ENCODE results near the gene SLFN12. TPM values are rescaled to one million over a fixed set of nuclear protein-coding genes. Genes with fewer than 3 reads are reported as not detected.
A peak's percentile ranks its signal among the peaks of the same experiment; 100 is the strongest.
"Not testable (repeated sequence)": the region's sequence is repeated elsewhere in the genome, so short reads cannot be mapped to it uniquely, and the experiment has no call there.

The SLFN12 gene
- total RNA-seq, 2 experiments from 2014 or later, result 5.1 to 6.3 TPM

GRCh38 chr17:35467824-35468223 lies 35.5 kb upstream of the SLFN12 start:
- Mint-ChIP-seq H3K27me3 (no peaks in the 10 kb centered on the region), H3K4me1 (ENCODE audit: low read depth) (peaks cover 24% of the 10 kb centered on the region), H3K27ac (peak overlapping the region; percentile 22), H3K36me3 (ENCODE audit: low read depth) (peaks cover 36% of the 10 kb centered on the region), H3K9me3 (peaks cover 22% of the 10 kb centered on the region), H3K4me3 (no peak overlapping the region)
- DNase-seq, result peak; percentile 27
- intact Hi-C loops (cut with micrococcal nuclease), result no loop called here
- TF ChIP-seq, protein P1, sequence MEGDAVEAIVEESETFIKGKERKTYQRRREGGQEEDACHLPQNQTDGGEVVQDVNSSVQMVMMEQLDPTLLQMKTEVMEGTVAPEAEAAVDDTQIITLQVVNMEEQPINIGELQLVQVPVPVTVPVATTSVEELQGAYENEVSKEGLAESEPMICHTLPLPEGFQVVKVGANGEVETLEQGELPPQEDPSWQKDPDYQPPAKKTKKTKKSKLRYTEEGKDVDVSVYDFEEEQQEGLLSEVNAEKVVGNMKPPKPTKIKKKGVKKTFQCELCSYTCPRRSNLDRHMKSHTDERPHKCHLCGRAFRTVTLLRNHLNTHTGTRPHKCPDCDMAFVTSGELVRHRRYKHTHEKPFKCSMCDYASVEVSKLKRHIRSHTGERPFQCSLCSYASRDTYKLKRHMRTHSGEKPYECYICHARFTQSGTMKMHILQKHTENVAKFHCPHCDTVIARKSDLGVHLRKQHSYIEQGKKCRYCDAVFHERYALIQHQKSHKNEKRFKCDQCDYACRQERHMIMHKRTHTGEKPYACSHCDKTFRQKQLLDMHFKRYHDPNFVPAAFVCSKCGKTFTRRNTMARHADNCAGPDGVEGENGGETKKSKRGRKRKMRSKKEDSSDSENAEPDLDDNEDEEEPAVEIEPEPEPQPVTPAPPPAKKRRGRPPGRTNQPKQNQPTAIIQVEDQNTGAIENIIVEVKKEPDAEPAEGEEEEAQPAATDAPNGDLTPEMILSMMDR (IDR thresholded peaks at IDR 0.05), result no peak
- peak; percentile 60 for ATAC-seq
- ChIA-PET CTCF (interaction anchor here (1.4 kb wide), 1 partner anchor 72 kb away, joined by 3 read pairs; no protein-coding TSS in a partner anchor), POLR2A (interaction anchor here (0.8 kb wide), 1 partner anchor 20 kb away, joined by 3 read pairs; no protein-coding TSS in a partner anchor)

GRCh38 chr17:35460354-35460851 lies 28.1 kb upstream of the SLFN12 start:
- peak overlapping the region; percentile 75 for H3K27ac Mint-ChIP-seq
- peaks cover 28% of the 10 kb centered on the region for H3K36me3 Mint-ChIP-seq (ENCODE audit: low read depth)
- POLR2A ChIA-PET, result interaction anchor here (0.6 kb wide), 1 partner anchor 26 kb away, joined by 3 read pairs; no protein-coding TSS in a partner anchor
- ATAC-seq, result peak; percentile 89
- H3K27me3 Mint-ChIP-seq, result no peaks in the 10 kb centered on the region
- CTCF ChIA-PET, result no interaction called here
- peaks cover 17% of the 10 kb centered on the region for H3K4me1 Mint-ChIP-seq (ENCODE audit: low read depth)
- TF ChIP-seq, protein P1 (IDR thresholded peaks at IDR 0.05), result no peak
- peaks cover 28% of the 10 kb centered on the region for H3K9me3 Mint-ChIP-seq
- intact Hi-C loops (cut with micrococcal nuclease), result no loop called here
- H3K4me3 Mint-ChIP-seq, result peak overlapping the region; percentile 68
- peak; percentile 66 for DNase-seq

- H3K27ac Mint-ChIP-seq; H3K4me3 Mint-ChIP-seq; H3K36me3 Mint-ChIP-seq (ENCODE audit: low read depth); H3K4me1 Mint-ChIP-seq (ENCODE audit: low read depth); ATAC-seq; POLR2A ChIA-PET; DNase-seq; intact Hi-C loops (cut with micrococcal nuclease); H3K27me3 Mint-ChIP-seq: not testable (repeated sequence)
- H3K9me3 Mint-ChIP-seq, result peaks cover 24% of the 10 kb centered on the region
- CTCF ChIA-PET, result interaction anchor here (0.8 kb wide), 1 partner anchor 89 kb away, joined by 3 read pairs; no protein-coding TSS in a partner anchor
Observed at GRCh38 chr17:35454035-35454434, 21.7 kb upstream of the SLFN12 start.

- Mint-ChIP-seq H3K4me1 (ENCODE audit: low read depth) (peaks cover 6% of the 10 kb centered on the region), H3K27me3 (no peaks in the 10 kb centered on the region), H3K27ac (no peak overlapping the region), H3K9me3 (peaks cover 17% of the 10 kb centered on the region), H3K36me3 (ENCODE audit: low read depth) (peaks cover 7% of the 10 kb centered on the region), H3K4me3 (no peak overlapping the region)
- ChIA-PET POLR2A (no interaction called here), CTCF (no interaction called here)
- TF ChIP-seq, protein P1 (IDR thresholded peaks at IDR 0.05), result no peak
- DNase-seq (no peak), ATAC-seq (no peak)
- intact Hi-C loops (cut with micrococcal nuclease), result no loop called here
Observed at GRCh38 chr17:35453171-35453570, 20.9 kb upstream of the SLFN12 start.

GRCh38 chr17:35449371-35449931 lies 17.2 kb upstream of the SLFN12 start:
- Mint-ChIP-seq H3K4me1 (ENCODE audit: low read depth) (peaks cover 24% of the 10 kb centered on the region), H3K36me3 (ENCODE audit: low read depth) (peaks cover 4% of the 10 kb centered on the region), H3K4me3 (no peak overlapping the region), H3K27ac (no peak overlapping the region), H3K27me3 (no peaks in the 10 kb centered on the region), H3K9me3 (no peaks in the 10 kb centered on the region)
- ChIA-PET POLR2A (interaction anchor here (1.1 to 2.8 kb wide), 5 partner anchors 38 to 87 kb away, joined by 3 to 20 read pairs (median 6); partner anchors contain the start of gene SLFN11), CTCF (no interaction called here)
- DNase-seq (no peak), ATAC-seq (no peak)
- intact Hi-C loops (cut with micrococcal nuclease), result loop anchor here (5.0 kb wide), 1 partner anchor 83 kb away; no protein-coding TSS in a partner anchor
- TF ChIP-seq, protein P1 (IDR thresholded peaks at IDR 0.05), result no peak
